Aorta (tissue), 5 donors: ENCODE measurements around the gene SPAG8. TPM values are rescaled to one million over a fixed set of nuclear protein-coding genes. Genes with fewer than 3 reads are reported as not detected.

Experiments
- ATAC-seq: fragments of 200-7000 bp; cut with Tn5 transposase; one replicate; pipeline ENCODE4 v1.9.1; 2022; ENCODE audit warnings: moderate library complexity; ENCODE audit not compliant: low FRiP score
- DNase-seq, 2 donors: peaks; one replicate each; pipeline ENCODE4 v3.0.0-alpha.2; 2020
- H3K27ac ChIP-seq, 2 donors: one replicate each; pipeline ENCODE4 v1.5.1; 2013; ENCODE audit warnings: low read length in 2 of 2, mild to moderate bottlenecking in 2 of 2, moderate library complexity in 2 of 2, control low read depth in 1 of 2, inconsistent platforms in 1 of 2, low read depth in 1 of 2
- H3K27me3 ChIP-seq, 2 donors: one replicate each; pipeline ENCODE4 v1.6.1; 2013; ENCODE audit warnings: control low read depth in 1 of 2, low read length in 1 of 2, mild to moderate bottlenecking in 1 of 2, moderate library complexity in 1 of 2; ENCODE audit not compliant: insufficient read depth in 2 of 2, control insufficient read depth in 1 of 2
- H3K36me3 ChIP-seq, 2 donors: one replicate each; pipeline ENCODE4 v1.6.1; 2013; ENCODE audit warnings: control low read depth in 1 of 2, low read length in 1 of 2, mild to moderate bottlenecking in 1 of 2; ENCODE audit not compliant: insufficient read depth in 2 of 2, control insufficient read depth in 1 of 2
- H3K4me1 ChIP-seq, 2 donors: one replicate each; pipeline ENCODE4 v1.6.1; 2013; ENCODE audit warnings: low read length in 2 of 2, control low read depth in 1 of 2, mild to moderate bottlenecking in 1 of 2, moderate library complexity in 1 of 2; ENCODE audit not compliant: insufficient read depth in 2 of 2, control insufficient read depth in 1 of 2
- H3K4me3 ChIP-seq, 2 donors: one replicate each; pipeline ENCODE4 v1.5.1; 2013; ENCODE audit warnings: low read length in 2 of 2, control low read depth in 1 of 2, mild to moderate bottlenecking in 1 of 2
- H3K9me3 ChIP-seq: one replicate; pipeline ENCODE4 v1.6.1; 2013; ENCODE audit warnings: mild to moderate bottlenecking, low read length; ENCODE audit not compliant: control insufficient read depth
- WGBS, 2 donors: extraction: QIAGEN DNeasy Blood & Tissue Kit; methylation state at CpG; one replicate each; pipeline ENCODE4 v1.1.7; 2013; 5-methylcytosine and 5-hydroxymethylcytosine counted together
- intact Hi-C, 2 donors: fragments of 100-400 bp; cut with DNase I; formaldehyde crosslinking; loops; one replicate each; pipeline versions ENCODE4 v1.14.2 to v1.15.0; 2022
- polyA plus RNA-seq, 2 donors: library from polyadenylated mRNA; stranded (reverse); fragments of 200-250 nt; gene quantifications; one replicate each; pipeline ENCODE4 v1.2.3, GENCODE V29; 2013
- total RNA-seq, 2 donors: library from RNA; stranded (reverse); fragmentation: NEBNext Ultra II Directional; extraction: Animal tissue kit (Norgen Biotek cat#: 25700); gene quantifications; one replicate each; pipeline ENCODE4 v1.2.1, GENCODE V29; 2021
- donor health status: healthy with polysubstance abuse.
- donor health status: Bipolar disorder and iron deficiency.
- donor health status: DM: no; HTN: no; CAD: no.
- donor health status: DM: no; HTN: no; CAD: no.
- donor health status: DM: yes; HTN: yes; CAD: no.

Gene SPAG8
- total and polyA plus RNA-seq, 4 donors: 0.71 to 4.4 (median 3.0) TPM; not detected in 1

GRCh38 chr9:35841645-35841900 is 29.5 kb upstream of the SPAG8 start:
- no peaks in the 10 kb centered on the region for H3K4me1 ChIP-seq
- 73 to 82% methylated on average over 5 of the region's 5 CpGs for WGBS, 2 donors
- no peak overlapping the region for H3K4me3 ChIP-seq
- ATAC-seq: peak; percentile 30
- no peaks in the 10 kb centered on the region for H3K27me3 ChIP-seq
- H3K27ac ChIP-seq: no peak overlapping the region
- H3K9me3 ChIP-seq: no peaks in the 10 kb centered on the region
- peaks cover 0 to under 1% of the 10 kb centered on the region in 2 donors for H3K36me3 ChIP-seq
- intact Hi-C loops: no loop called here
- no peak for DNase-seq

DNA sequence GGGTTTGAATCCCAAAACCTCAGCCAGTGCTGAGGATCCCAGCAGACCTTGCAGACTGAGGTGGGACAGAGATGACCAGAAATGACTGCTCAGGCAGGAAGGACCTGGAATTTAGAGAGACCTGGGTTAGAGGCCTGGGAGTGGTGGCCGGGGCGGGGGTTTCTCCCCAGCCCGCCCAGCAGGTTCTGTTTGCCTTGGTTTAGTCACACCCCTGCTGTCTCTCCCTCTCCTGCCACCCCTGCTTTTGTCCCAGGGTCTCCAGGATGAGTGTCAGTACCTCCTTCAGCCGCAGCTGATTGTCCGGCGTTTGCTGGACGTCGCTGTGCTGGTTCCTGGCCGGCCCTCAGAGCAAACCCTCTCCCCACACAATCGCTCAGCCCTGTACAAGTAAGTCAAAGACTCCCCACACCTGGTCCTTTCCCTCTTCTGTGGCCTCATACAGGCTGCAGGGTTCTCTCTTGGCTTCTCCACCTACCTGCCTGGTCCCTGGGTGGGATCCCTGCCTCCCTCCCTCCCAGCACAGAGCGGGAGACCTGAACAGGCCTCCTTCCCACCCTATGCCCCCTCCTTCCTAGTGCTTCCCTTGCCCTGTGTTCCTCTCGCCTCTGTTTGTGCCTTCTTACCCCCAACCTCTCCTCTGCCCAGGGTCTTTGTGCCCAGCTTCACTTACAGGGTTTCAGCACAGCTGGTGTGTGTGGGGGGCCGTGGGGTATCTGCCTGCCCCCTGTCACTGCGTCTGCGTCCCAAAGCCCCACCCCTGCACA is 29.0 kb upstream of the SPAG8 start:
- ATAC-seq (no peak), DNase-seq (no peak)
- no peak overlapping the region for H3K27ac ChIP-seq
- no peak overlapping the region for H3K4me3 ChIP-seq
- WGBS, 2 donors: 94% methylated on average over 12 to 15 of the region's 15 CpGs
- no peaks in the 10 kb centered on the region for H3K36me3 ChIP-seq
- H3K4me1 ChIP-seq: no peaks in the 10 kb centered on the region
- H3K27me3 ChIP-seq: no peaks in the 10 kb centered on the region
- intact Hi-C loops: no loop called here
- no peaks in the 10 kb centered on the region for H3K9me3 ChIP-seq

- H3K4me3 ChIP-seq: no peak overlapping the region
- H3K27ac ChIP-seq: no peak overlapping the region
- no peak for ATAC-seq
- WGBS, 2 donors: 92 to 93% methylated on average over 5 of the region's 5 CpGs
- no peaks in the 10 kb centered on the region for H3K4me1 ChIP-seq
- no peaks in the 10 kb centered on the region for H3K9me3 ChIP-seq
- intact Hi-C loops: no loop called here
- H3K27me3 ChIP-seq: no peaks in the 10 kb centered on the region
- no peak for DNase-seq
- H3K36me3 ChIP-seq: no peaks in the 10 kb centered on the region
Measured at GRCh38 chr9:35839926-35840325, 27.9 kb upstream of the SPAG8 start.

GRCh38 chr9:35836595-35836994 is 24.5 kb upstream of the SPAG8 start:
- ATAC-seq (no peak), DNase-seq (no peak)
- Histone ChIP-seq H3K9me3 (no peaks in the 10 kb centered on the region), H3K27ac (no peak overlapping the region), H3K36me3 (no peaks in the 10 kb centered on the region), H3K4me1 (no peaks in the 10 kb centered on the region), H3K4me3 (no peak overlapping the region), H3K27me3 (no peaks in the 10 kb centered on the region)
- WGBS, 2 donors: 93 to 96% methylated on average over 5 of the region's 5 CpGs
- intact Hi-C loops: no loop called here

- 92% methylated on average over 2 of the region's 2 CpGs for WGBS, 2 donors
- H3K9me3 ChIP-seq: no peaks in the 10 kb centered on the region
- no peak overlapping the region for H3K4me3 ChIP-seq
- no peaks in the 10 kb centered on the region for H3K27me3 ChIP-seq
- no peaks in the 10 kb centered on the region for H3K36me3 ChIP-seq
- ATAC-seq: no peak
- no peak overlapping the region for H3K27ac ChIP-seq
- H3K4me1 ChIP-seq: no peaks in the 10 kb centered on the region
- DNase-seq: no peak
- intact Hi-C loops: no loop called here
Measured at GRCh38 chr9:35835766-35836165, 23.7 kb upstream of the SPAG8 start.

DNA sequence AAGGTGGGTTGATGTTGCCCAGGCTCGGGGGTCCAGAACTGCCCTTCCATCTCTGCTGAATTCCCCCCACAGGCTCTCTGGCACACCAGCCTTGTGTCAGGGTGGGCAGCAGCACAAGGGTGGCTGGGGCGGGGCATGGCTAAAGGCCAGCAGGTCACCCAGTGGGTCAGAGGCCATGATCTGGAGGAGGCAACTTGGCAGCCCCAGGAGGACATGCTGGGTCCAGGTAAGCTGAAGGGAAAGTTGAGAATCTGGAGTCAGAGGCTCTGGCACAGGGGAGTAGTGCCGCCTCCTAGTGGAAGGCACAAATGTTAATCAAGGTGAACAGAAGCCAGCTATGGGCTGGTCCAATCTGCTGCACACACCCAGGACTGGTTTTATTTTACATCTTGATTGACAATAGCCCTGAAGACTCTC is 23.2 kb upstream of the SPAG8 start:
- H3K4me1 ChIP-seq: no peaks in the 10 kb centered on the region
- no peak overlapping the region for H3K27ac ChIP-seq
- no peak for ATAC-seq
- H3K9me3 ChIP-seq: no peaks in the 10 kb centered on the region
- 90 to 91% methylated on average over 3 of the region's 3 CpGs for WGBS, 2 donors
- intact Hi-C loops: no loop called here
- no peaks in the 10 kb centered on the region for H3K27me3 ChIP-seq
- H3K36me3 ChIP-seq: no peaks in the 10 kb centered on the region
- no peak overlapping the region for H3K4me3 ChIP-seq
- no peak for DNase-seq

DNA sequence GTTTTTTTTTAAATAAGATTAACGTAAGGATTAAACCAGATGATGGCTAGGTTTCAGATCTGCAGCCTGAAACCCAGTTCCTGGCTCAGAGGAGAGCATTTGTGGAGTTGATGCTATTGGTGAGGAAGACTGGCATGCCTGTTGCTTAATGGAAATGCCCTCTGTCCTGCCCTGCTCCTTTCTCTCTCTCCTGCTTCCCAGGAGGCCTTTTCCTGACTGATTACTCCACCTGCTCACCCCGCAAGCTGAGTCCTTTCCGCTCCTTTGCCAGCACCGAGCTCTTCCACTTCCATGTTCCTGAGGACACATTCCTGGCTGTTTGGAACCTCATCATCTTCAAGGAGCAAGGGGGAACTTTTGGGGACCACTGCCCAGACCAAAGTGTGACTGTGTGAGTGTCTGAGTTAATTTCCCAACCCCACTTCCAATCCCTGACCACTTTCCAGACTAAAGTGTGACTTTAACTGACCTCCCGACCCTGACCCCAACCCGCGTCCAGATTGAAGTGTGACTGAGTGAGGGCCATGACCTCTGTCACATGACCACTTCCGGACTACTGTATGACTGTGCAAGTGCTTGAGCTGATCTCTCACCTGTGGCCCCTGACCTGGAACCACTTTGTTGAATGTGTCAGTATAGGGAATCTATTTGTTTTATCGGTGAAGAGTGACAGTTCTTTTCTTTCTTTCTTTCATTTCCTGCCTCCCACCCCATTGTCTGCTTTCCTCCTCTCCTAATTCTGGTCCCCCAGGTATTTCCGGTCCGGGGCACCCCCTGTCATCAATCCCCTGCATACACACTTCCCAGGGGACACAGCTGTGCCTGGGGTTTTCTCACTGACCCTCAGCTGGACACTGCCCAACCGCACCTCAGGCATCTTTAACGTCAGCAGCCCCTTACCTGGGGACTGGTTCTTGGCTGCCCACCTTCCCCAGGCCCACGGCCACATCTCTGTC is 22.5 kb upstream of the SPAG8 start:
- Histone ChIP-seq H3K4me1 (peaks cover 0 to 5% of the 10 kb centered on the region in 2 donors), H3K27me3 (no peaks in the 10 kb centered on the region), H3K36me3 (no peaks in the 10 kb centered on the region), H3K9me3 (no peaks in the 10 kb centered on the region), H3K27ac (no peak overlapping the region), H3K4me3 (no peak overlapping the region)
- WGBS, 2 donors: 79 to 82% methylated on average over 14 of the region's 14 CpGs
- intact Hi-C loops: no loop called here
- no peak for DNase-seq
- ATAC-seq: no peak

- Histone ChIP-seq H3K36me3 (no peaks in the 10 kb centered on the region), H3K27ac (no peak overlapping the region), H3K4me1 (peaks cover 0 to 5% of the 10 kb centered on the region in 2 donors), H3K27me3 (no peaks in the 10 kb centered on the region), H3K4me3 (no peak overlapping the region), H3K9me3 (no peaks in the 10 kb centered on the region)
- DNase-seq (no peak), ATAC-seq (no peak)
- intact Hi-C loops: loop anchor here in 1 of 2 donors (1.0 kb wide), 1 partner anchor 85 kb away; no protein-coding TSS in a partner anchor
- WGBS, 2 donors: 84 to 86% methylated on average over 5 of the region's 5 CpGs
Measured at GRCh38 chr9:35832814-35833213, 20.8 kb upstream of the SPAG8 start.

- H3K4me1 ChIP-seq: peaks cover 0 to 5% of the 10 kb centered on the region in 2 donors
- H3K36me3 ChIP-seq: no peaks in the 10 kb centered on the region
- DNase-seq: no peak
- no peaks in the 10 kb centered on the region for H3K9me3 ChIP-seq
- ATAC-seq: no peak
- 67 to 77% methylated on average over 4 of the region's 4 CpGs for WGBS, 2 donors
- no peak overlapping the region for H3K4me3 ChIP-seq
- H3K27ac ChIP-seq: no peak overlapping the region
- intact Hi-C loops: no loop called here
- H3K27me3 ChIP-seq: no peaks in the 10 kb centered on the region
Measured at GRCh38 chr9:35831040-35831439, 19.0 kb upstream of the SPAG8 start.
